HTR-8/SVneo (cell line): ENCODE data around the gene FARP1.
A peak's percentile ranks its signal among the peaks of the same experiment; 100 is the strongest.

Source experiments
- DNase-seq: peaks from one replicate; pipeline ENCODE4 v3.0.0; 2011; ENCODE audit warnings: low spot score, mixed read lengths; ENCODE audit not compliant: insufficient read length
- FAIRE-seq: peaks from 2 replicates; lab custom pipeline; 2011; peaks lifted over from hg19 to GRCh38; lab: Jason Lieb, UNC

The FARP1 gene

DNA sequence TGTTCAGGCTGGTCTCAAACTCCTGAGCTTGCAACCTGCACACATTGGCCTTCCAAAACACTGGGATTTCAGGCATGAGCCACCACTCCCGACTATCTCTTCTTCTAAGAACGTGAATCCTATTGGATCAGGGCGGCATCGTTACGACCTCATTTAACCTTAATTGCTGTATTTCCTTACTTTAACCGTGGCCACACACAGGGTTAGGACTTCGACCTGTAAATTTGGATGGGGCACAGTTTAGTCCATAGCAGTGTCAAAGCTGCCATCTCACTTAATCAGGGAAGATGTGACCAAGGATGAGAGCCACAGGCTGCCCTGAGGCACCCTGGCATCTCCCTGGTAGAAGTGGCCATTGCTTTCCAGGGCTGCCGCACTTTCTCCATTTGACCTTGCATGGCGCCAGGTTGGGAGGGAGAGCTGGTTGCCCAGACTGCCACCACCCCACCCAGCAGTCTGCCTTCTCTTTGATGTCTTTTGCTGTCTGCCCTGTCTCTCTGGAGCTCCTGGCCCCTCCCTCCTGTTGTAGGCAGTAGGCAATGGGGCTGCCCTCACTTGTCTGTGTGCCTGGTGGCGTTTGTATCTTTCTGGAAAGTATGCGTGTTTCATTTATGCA is 175.5 kb downstream of the FARP1 start:
- DNase-seq (no peak), FAIRE-seq (no peak)

DNA sequence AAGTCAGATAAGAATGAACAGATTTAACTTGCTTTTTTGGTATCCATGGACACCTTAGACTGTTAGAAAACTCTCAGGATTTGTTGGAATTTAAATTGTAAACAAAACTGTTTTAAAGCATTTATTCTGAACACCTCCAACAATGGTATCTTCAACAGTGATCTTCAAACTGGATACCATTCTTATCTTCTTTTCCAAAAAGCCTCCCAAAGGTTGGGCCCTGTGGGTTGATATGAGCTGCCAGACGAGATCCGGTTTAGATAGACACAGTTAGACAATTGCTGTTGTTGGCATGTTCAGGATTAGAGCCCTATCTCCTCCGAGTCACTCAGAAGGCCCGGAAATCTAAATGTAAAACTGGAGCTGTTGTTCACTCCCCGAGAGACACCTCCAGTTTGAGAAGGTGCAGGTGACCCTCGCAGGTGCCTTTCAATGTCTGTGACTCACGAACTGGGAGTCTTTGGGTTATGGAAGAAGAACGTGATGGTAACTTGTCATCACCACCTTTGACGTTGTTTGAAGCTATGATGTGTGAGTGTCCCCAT is 177.7 kb downstream of the FARP1 start:
- DNase-seq: no peak
- FAIRE-seq: no peak

DNA sequence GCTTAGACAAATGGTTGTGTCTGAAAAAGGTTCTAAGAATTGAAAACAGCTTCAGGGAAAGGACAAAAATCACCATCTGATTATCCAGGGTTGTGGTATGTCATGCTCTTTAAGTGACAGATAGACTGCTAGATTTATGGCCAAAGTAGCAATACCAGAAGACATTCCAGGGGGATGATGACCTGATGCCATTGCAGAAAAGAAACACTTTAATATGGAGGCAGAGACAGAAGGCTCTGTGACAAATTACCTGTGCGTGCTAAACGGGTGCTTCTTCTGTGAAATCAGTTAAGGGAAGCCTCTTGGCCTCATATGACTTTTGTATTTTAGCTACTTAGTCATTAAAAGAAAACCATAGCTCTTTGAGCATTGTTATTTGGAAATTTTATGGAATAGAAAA is 178.5 kb downstream of the FARP1 start:
- FAIRE-seq (no peak), DNase-seq (no peak)

DNA sequence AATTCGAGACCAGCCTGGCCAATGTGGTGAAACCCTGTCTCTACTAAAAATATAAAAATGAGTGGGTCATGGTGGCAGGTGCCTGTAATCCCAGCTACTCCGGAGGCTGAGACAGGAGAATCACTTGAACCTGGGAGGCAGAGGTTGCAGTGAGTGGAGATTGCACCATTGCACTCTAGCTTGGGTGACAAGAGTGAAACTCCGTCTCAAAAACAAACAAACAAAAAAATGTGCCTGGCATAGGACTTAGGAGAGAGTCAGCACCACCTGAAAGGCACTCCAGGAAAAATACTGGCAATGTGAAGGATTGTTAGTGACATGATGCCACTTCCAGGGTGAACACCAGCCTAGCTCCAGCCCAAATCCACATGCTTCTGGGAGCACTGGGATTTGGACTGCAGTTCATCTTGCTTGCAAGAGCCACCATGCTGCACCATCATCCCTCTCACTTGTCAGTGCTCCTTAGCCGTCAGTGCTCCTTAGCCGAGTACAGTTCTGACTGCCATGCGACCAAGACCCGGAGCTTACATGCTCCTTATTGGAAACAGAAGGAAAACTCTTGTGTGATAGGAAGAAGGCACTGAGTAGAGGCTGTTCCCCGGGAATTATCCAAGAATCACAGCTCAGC is 179.3 kb downstream of the FARP1 start:
- no peak for FAIRE-seq
- no peak for DNase-seq

DNA sequence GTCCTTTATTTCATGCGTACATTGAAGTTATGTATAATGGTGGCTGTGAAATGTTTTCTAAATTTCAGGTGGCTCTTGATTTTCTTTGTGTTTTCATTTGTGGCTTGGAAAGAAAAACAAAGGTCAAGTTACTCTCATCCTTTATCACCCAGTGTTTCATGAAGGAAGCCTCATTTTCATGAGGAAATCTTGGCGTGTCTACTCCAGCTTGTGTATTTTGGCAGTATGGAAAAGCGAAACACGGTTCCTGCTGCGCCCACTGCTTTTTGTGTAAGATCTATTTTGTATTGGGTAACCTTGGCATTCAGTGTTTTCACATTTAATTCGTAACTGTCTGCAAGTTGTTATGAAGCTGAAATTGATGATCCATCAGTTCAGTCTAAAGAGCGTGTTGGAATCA is 181.2 kb downstream of the FARP1 start:
- DNase-seq: no peak
- no peak for FAIRE-seq

DNA sequence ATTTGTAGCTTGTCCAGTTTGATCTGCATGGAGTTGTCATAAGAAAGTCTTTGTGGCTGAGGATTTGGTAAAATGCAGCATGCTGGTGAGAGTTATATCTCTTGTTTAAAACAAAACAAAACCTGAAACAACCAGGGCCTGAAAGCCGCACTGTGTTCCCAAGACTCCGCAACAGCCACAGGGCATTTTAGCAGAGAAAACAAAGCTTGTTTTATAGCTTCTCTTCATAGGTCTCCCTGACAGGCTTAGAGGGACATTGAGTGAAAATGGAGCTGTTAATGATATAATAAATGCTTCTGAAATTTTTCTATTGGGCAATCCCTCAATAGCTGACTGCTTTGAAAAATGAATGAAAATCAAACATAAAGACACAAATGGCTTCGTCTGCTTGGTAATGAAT is 182.8 kb downstream of the FARP1 start:
- FAIRE-seq (no peak), DNase-seq (no peak)

DNA sequence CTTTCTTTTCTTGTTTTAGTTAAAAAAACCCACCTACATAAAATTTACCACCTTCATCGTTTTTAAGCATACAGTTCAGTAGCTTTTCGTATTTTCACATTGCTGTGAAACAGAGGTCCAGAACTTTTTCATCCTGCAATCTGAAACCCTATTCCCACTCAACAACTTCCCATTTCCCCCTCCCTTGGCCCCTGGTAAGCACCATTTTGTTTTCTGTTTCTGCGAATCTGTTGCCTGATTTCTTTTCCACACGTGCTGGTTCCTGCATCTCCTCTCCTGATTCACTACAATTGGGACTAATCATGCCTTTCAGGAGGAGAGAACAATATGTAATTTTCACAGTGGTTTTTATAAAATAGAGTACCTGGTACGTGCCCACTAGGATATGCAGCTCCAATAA is 183.4 kb downstream of the FARP1 start:
- DNase-seq (no peak), FAIRE-seq (no peak)

DNA sequence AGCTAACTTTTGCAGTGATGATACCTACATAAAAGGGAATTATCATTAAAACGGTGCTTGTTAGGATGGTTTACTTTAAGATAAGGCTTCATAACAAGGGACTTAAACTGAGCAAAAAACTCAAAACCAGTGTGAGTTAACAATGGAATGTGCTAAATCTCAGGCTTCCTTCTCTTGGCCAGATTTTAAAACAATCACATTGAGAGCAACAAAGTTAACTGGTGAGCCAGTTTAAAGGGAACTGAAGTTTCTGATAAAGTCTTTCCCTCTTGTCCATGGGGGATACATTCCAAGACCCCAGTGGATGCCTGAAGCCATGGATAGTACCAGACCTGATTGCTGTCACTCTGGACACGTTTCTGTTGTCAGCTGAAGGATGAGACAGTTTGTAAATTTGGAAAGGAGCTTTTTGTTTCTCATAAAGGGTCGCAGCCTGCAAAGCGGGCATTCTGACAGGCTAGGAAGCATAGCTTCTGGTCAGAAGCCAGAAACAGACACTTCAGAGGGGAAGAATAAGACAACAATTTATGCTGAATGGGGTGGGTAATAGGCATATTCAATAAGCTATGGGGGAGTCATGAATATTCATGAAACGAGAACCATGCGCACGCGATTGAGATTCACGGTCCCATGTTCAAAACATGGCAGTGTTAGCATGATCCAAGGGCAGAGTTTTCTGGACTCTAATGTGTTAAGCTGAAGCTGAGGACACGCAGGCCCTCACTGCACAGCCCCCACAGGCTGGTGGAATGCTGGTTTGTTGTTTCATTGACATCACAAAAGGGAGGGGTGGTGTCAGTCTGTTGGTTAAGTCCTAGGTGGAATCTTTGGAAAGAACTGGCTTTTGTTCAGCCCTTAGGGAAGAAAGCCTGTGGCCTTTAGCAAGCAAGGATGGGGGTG is 184.7 kb downstream of the FARP1 start:
- DNase-seq: peak; percentile 4
- FAIRE-seq: no peak

DNA sequence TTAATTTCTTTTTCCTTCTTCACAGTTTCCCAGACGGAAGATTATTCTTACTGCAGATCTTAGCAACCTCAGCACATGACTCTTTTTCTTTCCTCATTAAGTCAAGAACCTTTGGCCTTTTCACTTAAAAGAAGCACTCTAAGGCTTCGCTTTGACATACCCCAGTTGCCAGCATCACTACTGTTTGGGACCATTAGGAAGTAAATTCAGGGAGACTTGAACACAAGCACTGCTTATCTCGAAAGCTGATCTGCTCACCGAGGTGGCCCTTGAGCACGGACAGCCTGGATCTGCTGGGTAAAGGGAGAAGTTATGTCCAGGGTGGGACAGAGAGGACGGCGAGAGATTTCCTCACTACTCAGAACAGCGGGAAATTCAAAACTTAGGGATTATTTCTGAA is 185.6 kb downstream of the FARP1 start:
- FAIRE-seq (no peak), DNase-seq (no peak)

DNA sequence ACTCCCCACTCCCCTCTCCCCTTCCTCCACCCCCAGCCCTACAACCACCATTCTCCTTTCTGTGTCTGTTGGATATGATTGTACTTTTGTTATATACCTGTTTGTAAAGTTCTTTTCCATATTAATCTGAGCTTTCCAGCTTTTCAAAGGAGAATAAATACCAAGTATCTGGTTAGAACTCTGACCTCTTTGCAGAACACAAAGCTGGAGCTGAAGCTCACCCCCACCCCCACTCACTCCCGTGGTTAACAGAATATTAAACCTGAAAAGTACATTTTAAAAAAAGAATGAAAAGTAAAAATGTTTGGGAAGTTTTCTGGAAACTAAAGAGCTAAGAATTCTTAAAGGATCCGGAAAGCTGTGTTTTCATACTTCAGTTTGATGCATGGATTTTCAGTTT is 189.3 kb downstream of the FARP1 start:
- FAIRE-seq: no peak
- no peak for DNase-seq

DNA sequence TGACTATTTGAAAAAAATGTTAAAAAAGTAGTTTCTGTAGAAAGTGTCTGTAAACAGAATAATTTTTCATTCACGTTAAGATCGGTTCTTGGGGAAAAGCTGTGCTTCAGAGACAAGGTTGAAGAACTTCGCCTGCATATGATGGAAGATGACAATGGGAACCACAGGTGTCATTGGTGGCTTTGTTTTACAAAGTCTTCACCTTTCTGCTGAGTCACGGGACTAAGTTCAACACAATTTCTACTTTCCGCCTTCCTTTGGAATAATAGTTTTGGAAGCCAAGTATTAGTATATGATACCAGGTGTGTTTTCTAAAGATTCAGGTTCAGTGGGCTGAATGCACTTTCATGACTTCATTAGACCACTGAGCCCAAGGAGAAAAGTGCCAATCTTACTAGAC is 189.8 kb downstream of the FARP1 start:
- FAIRE-seq (no peak), DNase-seq (no peak)

DNA sequence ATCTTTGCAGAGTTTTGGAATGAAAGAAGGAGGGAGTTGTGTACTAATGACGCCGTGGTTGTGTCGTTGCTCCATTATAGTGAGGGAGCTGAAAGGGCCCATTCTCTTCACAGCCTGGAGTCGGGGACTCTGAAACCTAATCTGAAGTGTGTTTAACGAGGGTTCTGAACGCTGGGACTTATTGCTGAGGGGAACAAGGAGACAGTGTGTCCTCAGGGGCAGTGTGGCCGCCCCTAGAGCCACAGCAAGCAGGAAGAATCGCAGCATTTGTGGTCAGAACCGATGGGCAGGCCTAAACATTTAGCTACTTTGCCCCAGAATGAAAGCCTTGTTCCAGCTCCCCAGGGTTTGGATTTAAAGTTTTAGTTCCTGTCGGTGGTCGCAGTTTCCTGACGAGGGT is 190.6 kb downstream of the FARP1 start:
- no peak for DNase-seq
- no peak for FAIRE-seq

DNA sequence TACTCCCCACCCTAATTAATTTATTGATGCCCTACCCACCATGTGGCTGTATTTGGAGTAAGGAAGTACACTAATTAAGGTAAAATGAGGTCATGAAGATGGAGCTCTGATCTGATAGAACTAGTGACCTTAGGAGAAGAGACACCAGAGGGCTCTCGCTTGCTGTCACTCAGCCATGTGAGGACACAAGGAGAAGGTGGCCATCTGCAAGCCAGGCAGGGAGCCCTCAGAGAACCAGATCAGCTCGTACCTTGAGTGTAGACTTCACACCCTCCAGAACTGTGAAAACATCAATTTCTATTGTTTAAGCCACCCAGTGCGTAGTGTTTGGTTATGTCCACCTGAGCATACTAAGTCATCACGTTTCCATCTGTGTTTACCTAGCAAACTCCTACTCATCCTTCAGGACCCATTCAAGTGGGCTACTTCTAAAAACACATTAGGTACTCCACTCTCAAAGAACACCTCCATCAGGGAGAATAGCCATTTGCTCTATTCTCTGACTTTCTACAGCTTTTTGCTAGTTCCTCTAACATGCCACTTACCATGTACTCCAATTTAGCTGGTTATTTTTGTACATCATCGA is 191.8 kb downstream of the FARP1 start:
- FAIRE-seq: no peak

DNA sequence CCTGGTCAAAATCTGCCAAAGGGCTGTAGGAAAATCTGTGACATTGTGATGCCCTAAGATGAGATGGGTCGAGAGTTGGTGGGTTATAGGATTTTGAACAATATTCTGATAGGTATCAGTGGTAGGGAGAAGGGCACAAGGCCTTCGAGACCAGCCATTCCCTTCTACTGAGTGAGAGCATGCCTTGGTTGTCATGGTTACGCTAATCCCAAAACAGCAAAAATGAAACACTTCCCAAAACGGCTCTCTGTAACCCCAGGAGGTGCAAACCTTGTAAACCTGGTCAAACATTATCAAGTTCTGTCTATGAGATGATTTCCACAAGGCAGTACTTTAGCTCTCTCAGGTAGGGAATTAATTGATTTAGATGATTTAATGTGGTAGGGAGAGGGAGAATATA is 192.8 kb downstream of the FARP1 start:
- no peak for FAIRE-seq
- DNase-seq: no peak

More for the DNA sequence above, 191.8 kb downstream of the FARP1 start:
- no peak for DNase-seq

DNA sequence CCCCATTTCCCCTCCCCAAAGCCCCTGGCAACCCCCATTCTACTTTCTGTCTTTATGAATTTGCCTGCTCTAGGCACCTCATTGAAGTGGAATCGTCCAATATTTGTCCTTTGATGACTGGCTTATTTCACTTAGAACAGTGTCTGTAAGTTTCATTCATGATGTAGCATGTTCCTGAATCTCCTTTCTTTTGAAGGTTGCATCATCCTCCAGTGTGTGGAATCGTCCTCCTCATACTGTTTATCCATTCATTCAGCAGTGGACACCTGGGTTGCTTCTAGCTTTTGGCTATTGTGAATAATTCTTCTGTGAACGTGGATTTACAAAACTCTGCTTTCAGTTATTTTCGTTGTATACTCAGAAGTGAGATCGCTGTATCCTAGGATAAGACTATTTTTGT is 195.4 kb downstream of the FARP1 start:
- no peak for DNase-seq
- FAIRE-seq: no peak

DNA sequence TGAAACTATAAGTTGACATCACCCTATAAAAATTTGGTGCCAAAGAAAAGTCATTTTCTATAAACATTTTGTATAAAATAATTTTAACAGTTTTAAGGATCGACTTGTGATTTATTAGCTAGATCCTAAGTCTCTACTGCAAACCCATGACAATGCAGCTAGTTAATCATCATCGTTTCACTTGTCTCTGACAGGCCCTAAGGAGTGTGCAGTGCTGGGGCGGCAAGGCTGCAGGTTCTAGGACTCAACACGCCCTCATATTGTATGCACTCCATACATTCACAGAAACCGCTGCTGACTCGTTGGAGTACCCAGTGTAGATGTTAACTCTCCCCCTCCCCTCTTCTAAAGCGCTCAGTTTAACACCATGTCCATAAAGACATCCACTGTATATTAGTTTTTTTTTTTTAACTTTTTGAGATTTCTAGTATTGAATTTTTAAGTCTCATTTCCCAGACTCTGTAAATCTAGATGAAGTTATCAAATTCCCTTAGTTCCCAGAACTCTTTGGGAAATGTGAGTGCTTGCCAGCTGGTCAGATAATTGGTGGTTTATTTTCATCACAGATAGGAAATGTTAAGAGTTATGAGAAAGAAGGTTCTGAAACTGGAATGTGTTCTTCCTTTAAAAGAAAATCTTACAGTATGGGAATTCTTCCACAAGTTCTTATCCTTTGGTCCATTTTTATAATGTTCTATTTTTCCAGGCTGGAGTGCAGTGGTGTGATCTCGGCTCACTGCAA is 197.0 kb downstream of the FARP1 start:
- DNase-seq: no peak
- no peak for FAIRE-seq

DNA sequence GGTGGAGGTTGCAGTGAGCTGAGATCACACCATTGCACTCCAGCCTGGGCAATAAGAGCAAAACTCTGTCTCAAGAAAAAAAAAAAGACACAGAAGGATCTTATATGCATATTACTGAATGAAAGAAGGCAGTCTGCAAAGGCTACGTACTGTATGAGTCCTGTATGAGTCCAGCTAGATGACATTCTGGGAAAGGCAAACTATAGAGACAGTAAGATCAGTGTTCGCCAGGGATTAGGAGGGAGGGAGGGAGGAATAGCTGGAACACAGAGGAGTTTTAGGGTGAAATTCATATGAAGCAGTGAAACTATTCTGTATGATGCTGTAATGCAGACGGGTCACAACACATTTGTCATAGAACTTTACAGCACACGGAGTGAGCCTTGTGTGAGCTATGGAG is 200.1 kb downstream of the FARP1 start:
- no peak for FAIRE-seq
- DNase-seq: no peak

DNA sequence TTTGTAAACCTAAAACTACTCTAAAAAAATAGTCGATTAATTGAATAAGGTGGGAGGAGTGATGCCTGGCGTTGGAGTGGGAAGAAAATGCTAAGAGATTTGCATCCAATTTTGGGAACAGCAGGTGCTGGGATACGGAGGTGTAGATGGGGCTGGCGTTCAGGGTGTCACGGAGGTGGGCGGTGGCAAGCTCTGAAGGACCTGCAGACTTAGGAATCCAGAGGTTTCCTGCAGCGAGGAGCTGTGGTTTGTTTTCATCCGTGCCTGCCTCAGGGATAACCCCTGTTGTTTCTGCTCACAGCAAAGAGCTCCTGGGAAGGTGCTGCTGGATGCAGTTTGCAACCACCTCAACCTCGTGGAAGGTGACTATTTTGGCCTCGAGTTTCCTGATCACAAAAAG is 200.6 kb downstream of the FARP1 start:
- no peak for FAIRE-seq

DNA sequence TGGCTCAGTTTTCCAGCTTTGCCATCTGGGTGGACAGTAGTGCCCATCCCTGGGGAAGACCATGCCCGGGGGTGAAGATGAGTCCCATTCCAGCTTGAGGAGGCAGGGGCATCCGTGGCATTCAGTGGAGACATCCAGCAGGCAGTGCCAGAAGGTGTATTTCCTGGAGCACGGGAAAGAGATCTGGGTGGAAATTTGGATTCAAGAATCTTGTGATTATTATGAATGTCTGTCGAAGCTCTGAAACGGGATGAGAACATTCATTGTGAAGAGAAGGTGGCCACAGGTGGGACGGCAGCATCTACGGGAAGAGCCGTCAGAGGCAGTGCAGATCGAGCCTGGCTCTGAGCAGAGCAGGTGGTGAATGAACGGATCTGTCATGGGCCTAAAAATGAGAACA is 201.5 kb downstream of the FARP1 start:
- FAIRE-seq (no peak), DNase-seq (no peak)

More for the DNA sequence above, 200.6 kb downstream of the FARP1 start:
- no peak for DNase-seq
